ENCODE results near the gene SPIN2B. TPM values are rescaled to one million over a fixed set of nuclear protein-coding genes. Genes with fewer than 3 reads are reported as not detected.
A peak's percentile ranks its signal among the peaks of the same experiment; 100 is the strongest.
"Not testable (repeated sequence)": the region's sequence is repeated elsewhere in the genome, so short reads cannot be mapped to it uniquely, and the experiment has no call there.

The SPIN2B gene
- 7.7 and 10.4 TPM in 2 replicates for total RNA-seq (2014; rRNA removed; shearing (Covaris generic))

DNA sequence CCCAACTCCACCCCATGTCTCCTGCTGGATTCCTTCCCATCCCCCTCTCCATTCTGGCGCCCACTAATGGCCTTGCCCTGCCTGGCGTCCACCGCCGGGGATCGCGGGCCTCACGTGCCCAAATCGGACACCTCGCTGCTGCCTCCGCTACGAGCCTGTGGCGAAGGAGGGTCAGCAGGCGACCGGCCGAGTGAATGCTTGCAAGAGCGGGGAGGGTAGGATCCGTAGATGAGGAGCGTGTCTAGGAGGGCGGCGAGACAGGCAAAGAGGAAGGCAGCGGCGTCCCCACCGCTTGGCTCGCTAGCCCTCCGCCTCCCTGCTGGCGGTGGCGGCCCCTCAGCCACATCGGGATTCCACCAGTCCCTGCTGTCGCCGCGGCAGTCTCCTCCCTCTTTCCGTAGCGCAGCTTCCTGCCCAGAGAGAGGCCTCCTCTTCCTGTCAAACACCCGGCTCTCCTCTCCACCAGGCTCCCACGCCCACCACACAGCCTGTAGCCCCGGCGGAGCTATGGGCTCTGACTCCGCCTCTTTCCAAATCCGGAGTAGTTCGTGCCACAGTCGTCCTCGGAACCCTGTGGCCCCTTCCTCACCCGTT, at the start of gene SPIN2B:
TSS of gene SPIN2B (minus strand) at position 387 of the 594 bp plus-strand sequence.
- no peaks in the 10 kb centered on the region for H3K27me3 ChIP-seq (ENCODE audit: control insufficient read depth, insufficient read depth, low read length)
- DNase-seq = peak; percentile 86
- H3K4me3 ChIP-seq (ENCODE audit: insufficient read depth, low read depth, low read length) = peak within 1 kb of the TSS; percentile 59
- no peaks in the 10 kb centered on the region; the same call in 1 of the 2 replicates for H3K36me3 ChIP-seq (replicated peaks; ENCODE audit: control insufficient read depth, insufficient read depth, low read length)

DNA sequence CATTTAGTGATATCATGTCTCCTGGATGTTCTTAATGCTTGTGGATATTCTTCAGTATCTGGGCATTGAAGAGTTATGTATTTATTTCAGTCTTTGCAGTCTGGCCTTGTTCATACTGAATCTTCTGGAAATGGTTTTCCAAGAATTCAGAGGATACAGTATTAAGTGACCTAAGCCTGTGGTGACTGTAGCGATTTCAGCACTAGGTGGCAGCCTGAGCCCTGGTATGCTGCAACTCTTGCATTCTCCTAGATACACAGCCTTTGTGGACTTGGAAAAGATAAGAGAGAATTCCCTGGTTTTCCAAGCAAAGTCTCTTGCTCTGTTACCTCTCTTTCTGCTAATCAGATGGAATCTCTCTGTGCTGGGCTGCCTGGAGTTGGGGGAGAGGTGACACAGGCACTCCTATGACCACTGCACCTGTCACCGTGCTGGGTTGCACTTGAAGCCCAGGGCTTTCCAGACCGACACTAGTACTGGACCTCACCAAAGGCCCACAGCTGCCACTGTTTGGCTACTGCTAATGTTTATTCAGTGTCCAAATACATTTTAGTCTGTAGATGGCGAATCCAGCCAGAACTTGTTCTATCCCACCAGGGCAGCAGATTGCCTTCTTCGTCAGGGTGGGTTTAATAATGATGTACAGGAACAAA, 35.2 kb upstream of the SPIN2B start:
- DNase-seq = peak; percentile 37
- H3K4me3 ChIP-seq (ENCODE audit: insufficient read depth, low read depth, low read length) = no peak overlapping the region
- H3K27me3 ChIP-seq (ENCODE audit: control insufficient read depth, insufficient read depth, low read length) = no peaks in the 10 kb centered on the region
- H3K36me3 ChIP-seq (replicated peaks; ENCODE audit: control insufficient read depth, insufficient read depth, low read length) = no peaks in the 10 kb centered on the region

DNA sequence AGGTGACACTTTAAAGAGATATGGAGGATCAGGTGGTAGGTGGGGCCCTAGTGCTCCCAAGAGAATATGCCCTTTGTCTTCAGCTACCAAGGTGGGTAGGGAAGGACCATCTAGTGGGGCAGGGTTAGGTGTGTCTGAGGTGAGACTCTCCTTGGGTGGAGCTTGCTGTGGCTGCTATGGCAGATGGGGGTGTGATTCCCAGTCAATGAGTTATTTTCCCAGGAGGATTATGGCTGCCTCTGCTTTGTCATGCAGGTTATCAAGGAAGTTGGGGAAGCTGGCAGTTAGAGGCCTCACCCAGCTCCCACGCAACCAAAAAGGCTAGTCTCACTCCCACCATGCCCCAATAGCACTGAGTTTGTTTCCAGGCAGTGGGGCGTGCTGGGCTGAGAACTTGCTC, 33.8 kb upstream of the SPIN2B start:
- H3K4me3 ChIP-seq (ENCODE audit: insufficient read depth, low read depth, low read length) = no peak overlapping the region
- H3K36me3 ChIP-seq (replicated peaks; ENCODE audit: control insufficient read depth, insufficient read depth, low read length) = no peaks in the 10 kb centered on the region
- H3K27me3 ChIP-seq (ENCODE audit: control insufficient read depth, insufficient read depth, low read length) = no peaks in the 10 kb centered on the region
- DNase-seq = no peak

DNA sequence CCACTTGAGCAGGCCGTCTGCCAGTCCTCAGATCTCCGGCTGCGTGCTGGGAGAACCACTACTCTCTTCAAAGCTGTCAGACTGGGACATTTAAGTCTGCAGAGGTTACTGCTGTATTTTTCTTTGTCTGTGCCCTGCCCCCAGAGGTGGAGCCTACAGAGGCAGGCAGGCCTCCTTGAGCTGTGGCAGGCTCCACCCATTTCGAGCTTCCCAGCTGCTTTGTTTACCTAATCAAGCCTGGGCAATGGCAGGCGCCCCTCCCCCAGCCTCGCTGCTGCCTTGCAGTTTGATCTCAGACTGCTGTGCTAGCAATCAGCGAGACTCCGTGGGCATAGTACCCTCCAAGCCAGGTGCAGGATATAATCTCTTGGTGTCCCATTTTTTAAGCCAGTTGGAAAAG, 30.9 kb upstream of the SPIN2B start:
- H3K36me3 ChIP-seq (replicated peaks; ENCODE audit: control insufficient read depth, insufficient read depth, low read length) = not testable (repeated sequence)

DNA sequence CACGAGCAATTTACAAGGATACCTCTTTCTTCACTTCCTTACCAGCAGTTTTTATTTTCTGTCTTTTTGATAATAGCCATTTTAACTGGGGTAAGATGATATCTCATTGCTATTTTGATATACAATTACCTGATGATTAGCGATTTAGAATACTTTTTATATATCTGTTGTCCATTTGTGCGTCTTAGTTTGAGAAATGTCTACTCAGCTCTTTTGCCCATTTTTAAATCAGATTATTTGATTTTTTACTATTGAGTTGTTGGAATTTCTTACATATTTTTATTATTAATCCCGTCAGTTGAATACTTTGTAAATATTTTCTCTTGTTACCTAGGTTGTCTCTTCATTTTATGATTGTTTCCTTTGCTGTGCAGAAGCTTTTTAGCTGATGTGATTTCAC, 17.3 kb upstream of the SPIN2B start:
- no peaks in the 10 kb centered on the region for H3K27me3 ChIP-seq (ENCODE audit: control insufficient read depth, insufficient read depth, low read length)
- H3K4me3 ChIP-seq (ENCODE audit: insufficient read depth, low read depth, low read length) = no peak overlapping the region
- no peaks in the 10 kb centered on the region for H3K36me3 ChIP-seq (replicated peaks; ENCODE audit: control insufficient read depth, insufficient read depth, low read length)
- no peak for DNase-seq

More for the DNA sequence above, 30.9 kb upstream of the SPIN2B start:
- H3K27me3 ChIP-seq (ENCODE audit: control insufficient read depth, insufficient read depth, low read length); DNase-seq; H3K4me3 ChIP-seq (ENCODE audit: insufficient read depth, low read depth, low read length): not testable (repeated sequence)

DNA sequence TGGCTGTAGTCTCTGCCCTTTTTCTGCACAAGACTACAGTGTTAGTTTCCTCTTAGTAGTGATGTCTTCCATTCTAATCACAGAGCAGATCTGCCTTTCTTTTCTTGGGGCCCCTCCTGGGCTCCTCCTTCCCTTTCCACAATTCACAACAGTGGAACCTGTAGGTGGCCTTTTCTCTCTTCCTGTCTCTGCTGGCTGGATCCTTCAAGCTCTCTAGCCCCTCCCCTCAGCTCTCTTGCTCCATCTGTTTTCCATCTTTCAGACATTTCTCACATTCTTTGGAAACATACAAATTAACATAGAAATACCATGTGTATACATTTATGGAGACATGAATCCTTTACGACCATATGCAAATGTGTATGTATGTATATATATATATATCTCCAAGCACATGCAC, 16.2 kb upstream of the SPIN2B start:
- DNase-seq = peak; percentile 59
- no peaks in the 10 kb centered on the region for H3K36me3 ChIP-seq (replicated peaks; ENCODE audit: control insufficient read depth, insufficient read depth, low read length)
- peak overlapping the region; percentile 45 for H3K4me3 ChIP-seq (ENCODE audit: insufficient read depth, low read depth, low read length)
- no peaks in the 10 kb centered on the region for H3K27me3 ChIP-seq (ENCODE audit: control insufficient read depth, insufficient read depth, low read length)

DNA sequence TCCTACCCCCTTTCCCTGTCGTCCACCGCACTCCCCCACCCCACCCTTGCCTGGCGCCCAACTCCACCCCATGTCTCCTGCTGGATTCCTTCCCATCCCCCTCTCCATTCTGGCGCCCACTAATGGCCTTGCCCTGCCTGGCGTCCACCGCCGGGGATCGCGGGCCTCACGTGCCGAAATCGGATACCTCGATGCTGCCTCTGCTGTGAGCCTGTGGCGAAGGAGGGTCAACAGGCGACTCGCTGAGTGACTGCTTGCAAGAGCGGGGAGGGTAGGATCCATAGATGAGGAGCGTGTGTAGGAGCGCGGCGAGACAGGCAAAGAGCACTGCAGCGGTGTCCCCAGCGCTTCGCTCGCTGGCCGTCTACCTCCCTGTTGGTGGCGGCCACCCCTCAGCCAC, 15.7 kb upstream of the SPIN2B start, which contains the start of gene SPIN2A:
TSS of gene SPIN2A (minus strand) at position 325 of the 400 bp plus-strand sequence. CDS start 800 bp downstream, outside the sequence.
- H3K27me3 ChIP-seq (ENCODE audit: control insufficient read depth, insufficient read depth, low read length); H3K36me3 ChIP-seq (replicated peaks; ENCODE audit: control insufficient read depth, insufficient read depth, low read length): not testable (repeated sequence)
- peak; percentile 64 for DNase-seq
- peak within 1 kb of the TSS; percentile 45 for H3K4me3 ChIP-seq (ENCODE audit: insufficient read depth, low read depth, low read length)

DNA sequence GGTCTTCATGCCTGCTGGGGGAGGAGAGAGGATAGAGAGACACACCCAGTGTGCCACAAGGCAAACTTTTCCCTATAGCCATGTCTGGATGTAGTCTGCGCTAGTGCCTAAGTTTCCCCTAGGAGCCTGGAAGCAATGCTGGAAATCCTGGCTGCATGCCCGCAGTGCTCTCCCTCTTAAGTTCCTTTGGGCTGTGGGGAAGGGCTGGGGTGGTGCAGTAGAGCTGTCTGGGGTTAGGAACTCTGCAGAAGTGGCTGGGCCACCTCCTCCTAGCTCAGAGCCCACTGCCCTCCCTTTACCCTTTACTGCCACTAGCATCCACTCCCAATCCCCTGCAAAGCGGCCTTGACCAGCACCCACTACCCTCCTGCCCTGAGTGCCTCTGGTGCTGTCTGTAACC, 15.2 kb upstream of the SPIN2B start:
- peak overlapping the region; percentile 29 for H3K4me3 ChIP-seq (ENCODE audit: insufficient read depth, low read depth, low read length)
- DNase-seq; H3K27me3 ChIP-seq (ENCODE audit: control insufficient read depth, insufficient read depth, low read length); H3K36me3 ChIP-seq (replicated peaks; ENCODE audit: control insufficient read depth, insufficient read depth, low read length): not testable (repeated sequence)

DNA sequence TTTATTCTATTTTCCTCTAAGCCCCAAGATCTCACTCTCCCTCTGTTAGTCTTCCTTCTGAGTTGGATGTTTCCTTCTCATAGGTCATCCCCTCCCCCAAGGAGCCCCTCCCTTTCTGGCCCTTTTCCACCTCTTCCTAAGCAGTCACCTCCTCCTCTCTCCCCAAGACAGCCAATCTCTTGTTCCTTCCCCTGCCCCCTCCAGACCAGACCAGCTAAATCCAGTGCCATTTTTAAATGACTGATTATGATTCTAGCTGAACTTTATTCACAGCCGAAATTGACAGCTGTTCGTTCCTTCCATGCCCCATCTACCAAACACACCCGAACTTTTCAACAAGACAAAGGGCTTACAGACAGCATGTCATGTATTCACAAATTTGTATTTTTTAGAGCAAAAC, 13.9 kb upstream of the SPIN2B start:
- H3K27me3 ChIP-seq (ENCODE audit: control insufficient read depth, insufficient read depth, low read length) = no peaks in the 10 kb centered on the region
- no peaks in the 10 kb centered on the region for H3K36me3 ChIP-seq (replicated peaks; ENCODE audit: control insufficient read depth, insufficient read depth, low read length)
- H3K4me3 ChIP-seq (ENCODE audit: insufficient read depth, low read depth, low read length) = no peak overlapping the region
- no peak for DNase-seq

DNA sequence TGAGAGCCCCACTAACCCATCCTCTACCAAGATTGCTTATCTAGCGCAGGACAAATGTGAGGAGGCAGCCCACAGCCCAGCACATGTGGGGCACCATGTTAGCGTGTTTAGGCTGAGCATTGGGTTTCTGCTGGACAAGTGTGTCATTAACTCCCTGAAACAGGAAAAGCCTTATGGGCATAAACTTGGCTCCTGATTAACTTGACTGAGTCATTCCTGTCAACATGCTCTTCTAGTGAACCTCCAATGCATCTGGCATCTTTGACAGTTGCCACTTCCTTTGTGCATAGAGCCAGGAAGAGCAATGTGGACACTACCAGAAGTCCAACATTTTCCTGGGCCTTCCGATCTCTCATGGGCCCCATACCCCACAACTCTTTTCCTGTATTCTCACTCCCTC, 13.4 kb upstream of the SPIN2B start:
- no peaks in the 10 kb centered on the region for H3K27me3 ChIP-seq (ENCODE audit: control insufficient read depth, insufficient read depth, low read length)

DNA sequence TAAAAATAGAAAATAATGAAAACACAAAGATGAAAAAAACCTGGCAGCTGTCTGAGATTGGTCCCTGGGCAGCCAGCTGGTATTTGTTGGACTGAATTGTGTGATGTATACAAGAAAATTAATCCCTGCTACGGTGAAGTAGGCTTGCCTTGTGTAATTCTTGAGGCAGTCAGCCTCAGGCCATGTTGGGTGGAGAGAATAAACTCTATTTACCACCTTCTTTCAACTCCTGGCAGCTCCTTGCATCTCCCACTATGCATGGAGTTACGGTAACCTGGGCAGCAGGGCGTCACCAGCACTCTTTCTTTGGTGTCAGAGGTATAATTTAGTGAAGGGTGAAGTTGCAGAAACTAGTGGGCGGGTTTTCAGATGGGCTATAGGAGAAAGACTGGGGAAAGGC, 12.4 kb upstream of the SPIN2B start:
- no peak for DNase-seq
- no peak overlapping the region for H3K4me3 ChIP-seq (ENCODE audit: insufficient read depth, low read depth, low read length)
- no peaks in the 10 kb centered on the region for H3K36me3 ChIP-seq (replicated peaks; ENCODE audit: control insufficient read depth, insufficient read depth, low read length)
- no peaks in the 10 kb centered on the region for H3K27me3 ChIP-seq (ENCODE audit: control insufficient read depth, insufficient read depth, low read length)

More for the DNA sequence above, 13.4 kb upstream of the SPIN2B start:
- DNase-seq = no peak
- Histone ChIP-seq H3K36me3 (replicated peaks; ENCODE audit: control insufficient read depth, insufficient read depth, low read length) (no peaks in the 10 kb centered on the region), H3K4me3 (ENCODE audit: insufficient read depth, low read depth, low read length) (no peak overlapping the region)

DNA sequence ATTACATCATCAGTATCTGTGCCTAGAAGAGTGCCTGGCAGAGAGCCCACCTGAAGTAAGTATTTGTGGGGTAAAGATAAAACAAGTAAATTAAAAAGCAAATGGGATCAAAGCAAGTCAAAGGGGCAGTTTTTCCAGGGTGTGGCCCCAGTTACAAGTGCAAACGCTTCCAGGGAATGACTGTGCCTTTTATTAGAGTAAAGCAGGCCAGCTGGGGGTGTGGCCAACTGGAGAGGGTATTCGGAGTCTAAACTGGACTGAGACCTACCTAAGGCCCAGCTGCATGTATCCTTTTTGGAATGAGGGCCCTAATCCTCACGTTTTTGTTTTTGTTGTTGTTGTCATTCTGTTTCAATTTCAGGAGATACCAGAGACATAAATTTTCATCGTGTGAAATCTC, 11.9 kb upstream of the SPIN2B start:
- not testable (repeated sequence) for H3K36me3 ChIP-seq (replicated peaks; ENCODE audit: control insufficient read depth, insufficient read depth, low read length); DNase-seq; H3K27me3 ChIP-seq (ENCODE audit: control insufficient read depth, insufficient read depth, low read length); H3K4me3 ChIP-seq (ENCODE audit: insufficient read depth, low read depth, low read length)

DNA sequence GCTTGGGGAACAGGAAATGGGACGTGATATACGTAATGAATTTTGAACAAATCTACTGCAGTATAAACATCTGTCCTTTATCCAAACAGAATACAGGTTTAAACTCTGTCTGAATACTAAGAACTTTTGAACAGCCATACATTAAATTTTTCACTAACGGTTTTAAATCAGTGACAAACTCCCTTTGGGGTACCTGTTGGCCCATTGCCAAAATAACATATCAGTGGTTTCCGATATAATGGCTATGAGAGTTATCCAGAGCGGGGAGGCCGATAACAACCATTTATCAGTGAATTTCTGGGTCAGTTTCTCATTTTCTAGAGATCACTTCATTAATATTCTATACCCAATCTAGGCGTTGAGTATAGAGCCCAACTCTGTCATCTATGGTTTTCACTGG, 10.7 kb upstream of the SPIN2B start:
- Histone ChIP-seq H3K4me3 (ENCODE audit: insufficient read depth, low read depth, low read length) (no peak overlapping the region), H3K36me3 (replicated peaks; ENCODE audit: control insufficient read depth, insufficient read depth, low read length) (no peaks in the 10 kb centered on the region), H3K27me3 (ENCODE audit: control insufficient read depth, insufficient read depth, low read length) (no peaks in the 10 kb centered on the region)
- DNase-seq = no peak

DNA sequence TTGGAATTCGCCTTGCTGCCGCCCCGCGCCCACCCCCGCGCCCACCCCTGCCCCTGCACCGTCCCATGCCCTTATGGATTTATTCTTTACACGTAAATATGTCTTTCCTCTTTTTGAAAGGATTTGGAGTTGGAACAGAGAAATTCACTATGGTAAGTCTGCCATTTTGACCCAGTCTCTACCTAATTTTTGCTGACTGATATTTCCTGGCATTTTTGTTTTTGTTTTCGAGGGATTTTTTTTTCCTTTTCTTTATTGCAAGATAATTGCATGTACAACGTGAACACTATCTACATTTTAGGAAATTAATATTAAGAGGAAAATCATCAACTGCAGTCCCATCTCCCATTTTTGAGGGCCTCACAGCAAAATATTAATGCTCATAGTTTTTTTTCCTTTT, 468 bp upstream of the SPIN2B start:
- DNase-seq = no peak
- H3K27me3 ChIP-seq (ENCODE audit: control insufficient read depth, insufficient read depth, low read length) = no peaks in the 10 kb centered on the region
- H3K36me3 ChIP-seq (replicated peaks; ENCODE audit: control insufficient read depth, insufficient read depth, low read length) = no peaks in the 10 kb centered on the region; the same call in 1 of the 2 replicates
- H3K4me3 ChIP-seq (ENCODE audit: insufficient read depth, low read depth, low read length) = peak overlapping the region; percentile 12

DNA sequence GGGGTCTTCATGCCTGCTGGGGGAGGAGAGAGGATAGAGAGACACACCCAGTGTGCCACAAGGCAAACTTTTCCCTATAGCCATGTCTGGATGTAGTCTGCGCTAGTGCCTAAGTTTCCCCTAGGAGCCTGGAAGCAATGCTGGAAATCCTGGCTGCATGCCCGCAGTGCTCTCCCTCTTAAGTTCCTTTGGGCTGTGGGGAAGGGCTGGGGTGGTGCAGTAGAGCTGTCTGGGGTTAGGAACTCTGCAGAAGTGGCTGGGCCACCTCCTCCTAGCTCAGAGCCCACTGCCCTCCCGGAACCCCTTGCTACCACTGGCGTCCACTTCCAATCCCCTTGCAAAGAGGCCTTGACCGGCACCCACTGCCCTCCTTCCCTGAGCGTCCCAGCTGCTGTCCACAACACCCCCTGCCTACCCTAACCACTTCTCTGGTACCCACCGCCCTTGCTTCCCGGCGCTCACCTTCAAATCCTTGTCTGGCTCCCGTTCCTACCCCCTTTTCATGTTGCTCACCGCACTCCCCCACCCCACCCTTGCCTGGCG, 658 bp downstream of the SPIN2B start:
- DNase-seq = peak; percentile 20
- not testable (repeated sequence) for H3K27me3 ChIP-seq (ENCODE audit: control insufficient read depth, insufficient read depth, low read length); H3K36me3 ChIP-seq (replicated peaks; ENCODE audit: control insufficient read depth, insufficient read depth, low read length)
- H3K4me3 ChIP-seq (ENCODE audit: insufficient read depth, low read depth, low read length) = peak overlapping the region; percentile 59
